ENCODE measurements around the gene NUTM2F. TPM values are rescaled to one million over a fixed set of nuclear protein-coding genes. Genes with fewer than 3 reads are reported as not detected.
"Not testable (repeated sequence)": the region's sequence is repeated elsewhere in the genome, so short reads cannot be mapped to it uniquely, and the experiment has no call there.

NUTM2F gene
- total and polyA plus RNA-seq, 2 of the 13 experiments (the other 11 are each of a cell fraction or from before 2014, with no cell fraction given), result 0.09 TPM; not detected in 1

- TF ChIP-seq ZNF574 (CRISPR knock-in tag; IDR thresholded peaks at IDR 0.05) (peak; percentile 62), TAF1 (CRISPR knock-in tag; IDR thresholded peaks at IDR 0.05) (peak; percentile 42; the same call in 1 of the 2 replicates), RXRB (CRISPR knock-in tag; IDR thresholded peaks at IDR 0.05; ENCODE audit: borderline replicate concordance) (peak; percentile 20; the same call in 1 of the 2 replicates), POGK (CRISPR knock-in tag; conservative IDR thresholded peaks at IDR 0.05) (0 out of 2 replicates have a peak, but pooled peaks have one; percentile 17), PAXIP1 (CRISPR knock-in tag; conservative IDR thresholded peaks at IDR 0.05) (peak; percentile 26; the same call in 1 of the 2 replicates), NFYB (CRISPR knock-in tag; IDR thresholded peaks at IDR 0.05) (peak; percentile 51), HOXA3 (CRISPR knock-in tag; IDR thresholded peaks at IDR 0.05) (peak; percentile 93), SKI (IDR thresholded peaks at IDR 0.05; ENCODE audit: partially characterized antibody) (peak; percentile 51), SP1 (CRISPR knock-in tag; IDR thresholded peaks at IDR 0.05) (peak; percentile 71), HCFC1 (IDR thresholded peaks at IDR 0.05; ENCODE audit: low read depth, low read length) (peak; percentile 48; the same call in 1 of the 2 replicates), MED1 (CRISPR knock-in tag; IDR thresholded peaks at IDR 0.05) (0 out of 2 replicates have a peak, but pooled peaks have one; percentile 10), ZBTB25 (CRISPR knock-in tag; IDR thresholded peaks at IDR 0.05) (peak; percentile 42; the same call in 1 of the 2 replicates), ZNF160 (CRISPR knock-in tag; IDR thresholded peaks at IDR 0.05) (0 out of 2 replicates have a peak, but pooled peaks have one; percentile 31), SALL1 (CRISPR knock-in tag; IDR thresholded peaks at IDR 0.05) (peak; percentile 34; the same call in 1 of the 2 replicates), TFDP1 (CRISPR knock-in tag; IDR thresholded peaks at IDR 0.05; ENCODE audit: borderline replicate concordance) (peak; percentile 54; the same call in 1 of the 2 replicates), SP5 (CRISPR knock-in tag; IDR thresholded peaks at IDR 0.05; ENCODE audit: borderline replicate concordance, low read depth) (peak; percentile 52; the same call in 1 of the 2 replicates)
- TF ChIP-seq SP1 (IDR thresholded peaks at IDR 0.05), result not testable (repeated sequence)
Observed at GRCh38 chr9:94374176-94375056, 46.0 kb upstream of the NUTM2F start (continued).

All from HepG2 (cell line).